Measurements from ENCODE around the gene MVB12A. TPM values are rescaled to one million over a fixed set of nuclear protein-coding genes. Genes with fewer than 3 reads are reported as not detected.
A peak's percentile ranks its signal among the peaks of the same experiment; 100 is the strongest.

The MVB12A gene
- total RNA-seq, 6 experiments from 2014 or later = 45.2 to 49.2 (median 47.2) TPM

GRCh38 chr19:17448131-17448967 lies 28.5 kb downstream of the MVB12A start, which contains the start of gene TMEM221:
TSS of gene TMEM221 (minus strand) at chr19:17448668. CDS start at chr19:17448462, 206 bp downstream.
- Mint-ChIP-seq H3K4me3 (peak within 1 kb of the TSS; percentile 26; the same call in 1 of the 2 replicates), H3K36me3 (ENCODE audit: low read depth) (no peaks in the 10 kb centered on the region), H3K4me1 (ENCODE audit: low read depth) (no peaks in the 10 kb centered on the region), H3K27me3 (ENCODE audit: insufficient read depth) (peaks cover 16% of the 10 kb centered on the region), H3K27ac (no peak within 1 kb of the TSS), H3K9me3 (no peaks in the 10 kb centered on the region; the same call in 1 of the 2 replicates)
- no peak for DNase-seq
- TF ChIP-seq CTCF (IDR thresholded peaks at IDR 0.05) = peak; percentile 77

GRCh38 chr19:17450264-17451075 lies 30.6 kb downstream of the MVB12A start:
- H3K36me3 Mint-ChIP-seq (ENCODE audit: low read depth) = no peaks in the 10 kb centered on the region
- H3K9me3 Mint-ChIP-seq = no peaks in the 10 kb centered on the region; the same call in 1 of the 2 replicates
- DNase-seq = no peak
- TF ChIP-seq CTCF (IDR thresholded peaks at IDR 0.05) = no peak
- no peak overlapping the region for H3K4me3 Mint-ChIP-seq
- H3K27me3 Mint-ChIP-seq (ENCODE audit: insufficient read depth) = peaks cover 28% of the 10 kb centered on the region
- no peak overlapping the region for H3K27ac Mint-ChIP-seq
- H3K4me1 Mint-ChIP-seq (ENCODE audit: low read depth) = no peaks in the 10 kb centered on the region

- Mint-ChIP-seq H3K4me1 (ENCODE audit: low read depth) (no peaks in the 10 kb centered on the region), H3K4me3 (no peak overlapping the region), H3K27ac (no peak overlapping the region), H3K36me3 (ENCODE audit: low read depth) (no peaks in the 10 kb centered on the region), H3K27me3 (ENCODE audit: insufficient read depth) (peaks cover 28% of the 10 kb centered on the region), H3K9me3 (no peaks in the 10 kb centered on the region; the same call in 1 of the 2 replicates)
- no peak for DNase-seq
- TF ChIP-seq CTCF (IDR thresholded peaks at IDR 0.05) = no peak
Observed at GRCh38 chr19:17451820-17452219, 32.0 kb downstream of the MVB12A start.

GRCh38 chr19:17454576-17455071 lies 34.8 kb downstream of the MVB12A start:
- H3K4me1 Mint-ChIP-seq (ENCODE audit: low read depth) = no peaks in the 10 kb centered on the region
- H3K9me3 Mint-ChIP-seq = no peaks in the 10 kb centered on the region; the same call in 1 of the 2 replicates
- H3K36me3 Mint-ChIP-seq (ENCODE audit: low read depth) = no peaks in the 10 kb centered on the region
- peaks cover 28% of the 10 kb centered on the region for H3K27me3 Mint-ChIP-seq (ENCODE audit: insufficient read depth)
- no peak for DNase-seq
- H3K27ac Mint-ChIP-seq = no peak overlapping the region
- TF ChIP-seq CTCF (IDR thresholded peaks at IDR 0.05) = no peak
- H3K4me3 Mint-ChIP-seq = no peak overlapping the region

GRCh38 chr19:17455308-17456123 lies 35.7 kb downstream of the MVB12A start:
- no peaks in the 10 kb centered on the region for H3K4me1 Mint-ChIP-seq (ENCODE audit: low read depth)
- no peak overlapping the region for H3K4me3 Mint-ChIP-seq
- H3K27ac Mint-ChIP-seq = no peak overlapping the region
- H3K27me3 Mint-ChIP-seq (ENCODE audit: insufficient read depth) = peaks cover 23% of the 10 kb centered on the region
- no peaks in the 10 kb centered on the region; the same call in 1 of the 2 replicates for H3K9me3 Mint-ChIP-seq
- no peak for DNase-seq
- TF ChIP-seq CTCF (IDR thresholded peaks at IDR 0.05) = no peak
- H3K36me3 Mint-ChIP-seq (ENCODE audit: low read depth) = no peaks in the 10 kb centered on the region

All from HFFc6 (cell line).